NB4 (cell line): ENCODE measurements around the gene SEC61A2.

ENCODE experiments used
- POLR2A ChIP-seq: IDR thresholded peaks from 2 replicates; pipeline ENCODE4 v1.6.1; 2011; ENCODE audit warnings: mild to moderate bottlenecking; ENCODE audit not compliant: insufficient read length; ENCODE audit errors: extremely low read depth
- TF ChIP-seq, protein P1 (sequence below): IDR thresholded peaks from one replicate; pipeline ENCODE4 v1.5.1; 2012; ENCODE audit warnings: low read depth, low read length
- TF ChIP-seq, protein P2 (sequence below): IDR thresholded peaks from 2 replicates; pipeline ENCODE4 v1.6.1; 2011; ENCODE audit warnings: low read depth, low read length

DNA sequence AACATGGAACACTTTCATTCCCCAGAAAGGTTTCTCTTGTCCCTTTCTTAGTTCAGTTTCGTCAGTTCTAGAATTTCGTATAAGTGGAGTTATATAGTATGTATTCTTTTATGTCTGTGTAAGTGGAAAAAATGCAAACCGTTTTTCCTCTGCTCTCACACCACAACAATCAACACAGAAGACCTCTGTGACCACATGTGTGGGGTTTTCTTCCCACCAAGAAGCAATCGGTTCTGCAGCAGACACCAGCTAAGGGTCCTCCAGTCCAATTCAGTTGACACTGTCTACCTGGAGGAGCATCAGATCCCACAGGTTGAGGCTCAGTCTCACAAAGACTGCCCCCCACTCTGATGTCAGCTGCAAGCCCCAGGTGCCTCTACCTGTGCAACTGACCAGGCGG lies 72.7 kb downstream of the SEC61A2 start:
- TF ChIP-seq, protein P1, sequence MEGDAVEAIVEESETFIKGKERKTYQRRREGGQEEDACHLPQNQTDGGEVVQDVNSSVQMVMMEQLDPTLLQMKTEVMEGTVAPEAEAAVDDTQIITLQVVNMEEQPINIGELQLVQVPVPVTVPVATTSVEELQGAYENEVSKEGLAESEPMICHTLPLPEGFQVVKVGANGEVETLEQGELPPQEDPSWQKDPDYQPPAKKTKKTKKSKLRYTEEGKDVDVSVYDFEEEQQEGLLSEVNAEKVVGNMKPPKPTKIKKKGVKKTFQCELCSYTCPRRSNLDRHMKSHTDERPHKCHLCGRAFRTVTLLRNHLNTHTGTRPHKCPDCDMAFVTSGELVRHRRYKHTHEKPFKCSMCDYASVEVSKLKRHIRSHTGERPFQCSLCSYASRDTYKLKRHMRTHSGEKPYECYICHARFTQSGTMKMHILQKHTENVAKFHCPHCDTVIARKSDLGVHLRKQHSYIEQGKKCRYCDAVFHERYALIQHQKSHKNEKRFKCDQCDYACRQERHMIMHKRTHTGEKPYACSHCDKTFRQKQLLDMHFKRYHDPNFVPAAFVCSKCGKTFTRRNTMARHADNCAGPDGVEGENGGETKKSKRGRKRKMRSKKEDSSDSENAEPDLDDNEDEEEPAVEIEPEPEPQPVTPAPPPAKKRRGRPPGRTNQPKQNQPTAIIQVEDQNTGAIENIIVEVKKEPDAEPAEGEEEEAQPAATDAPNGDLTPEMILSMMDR, result no peak
- TF ChIP-seq POLR2A, result no peak
- TF ChIP-seq, protein P2, sequence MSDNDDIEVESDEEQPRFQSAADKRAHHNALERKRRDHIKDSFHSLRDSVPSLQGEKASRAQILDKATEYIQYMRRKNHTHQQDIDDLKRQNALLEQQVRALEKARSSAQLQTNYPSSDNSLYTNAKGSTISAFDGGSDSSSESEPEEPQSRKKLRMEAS, result no peak
